SK-N-SH treated with all-trans-retinoic acid at 6 μM for 48 hours (cell line): ENCODE results near the gene MYOM1.
A peak's percentile ranks its signal among the peaks of the same experiment; 100 is the strongest.

Experiments used
- ATAC-seq: fragments of 200-7000 bp; cut with Tn5 transposase; 3 replicates; pipeline ENCODE4 v1.9.1; 2020; ENCODE audit warnings: mild to moderate bottlenecking, moderate library complexity
- ARNTL ChIP-seq: fragments of 450-650 bp; formaldehyde crosslinking; IDR thresholded peaks from 2 replicates; pipeline ENCODE4 v1.5.0; 2020; ENCODE audit warnings: low read depth, mild to moderate bottlenecking, moderate library complexity, borderline replicate concordance
- BACH2 ChIP-seq: fragments of 250-450 bp; sonication (Bioruptor Pico); IDR thresholded peaks from 2 replicates; pipeline ENCODE4 v1.9.0; 2021; ENCODE audit warnings: mild to moderate bottlenecking, borderline replicate concordance
- CREB5 ChIP-seq: fragments of 250-450 bp; sonication (Bioruptor Pico); IDR thresholded peaks from 2 replicates; pipeline ENCODE4 v1.5.1; 2020; ENCODE audit warnings: low read depth, mild to moderate bottlenecking, moderate library complexity
- CSDC2 ChIP-seq: fragments of 250-450 bp; sonication (Bioruptor Pico); IDR thresholded peaks from 2 replicates; pipeline ENCODE4 v1.5.0; 2020; ENCODE audit warnings: mild to moderate bottlenecking, moderate library complexity
- CSRNP3 ChIP-seq: fragments of 250-450 bp; sonication (Bioruptor Pico); IDR thresholded peaks from 2 replicates; pipeline ENCODE4 v1.5.1; 2021; ENCODE audit warnings: mild to moderate bottlenecking, moderate library complexity
- ESRRG ChIP-seq: fragments of 250-450 bp; sonication (Bioruptor Pico); IDR thresholded peaks from 2 replicates; pipeline ENCODE4 v1.6.1; 2021; ENCODE audit warnings: mild to moderate bottlenecking
- GLIS3 ChIP-seq: fragments of 250-450 bp; sonication (Bioruptor Pico); IDR thresholded peaks from 2 replicates; pipeline ENCODE4 v1.5.0; 2020; ENCODE audit warnings: mild to moderate bottlenecking, moderate library complexity
- ISL1 ChIP-seq: fragments of 250-450 bp; sonication (Bioruptor Pico); IDR thresholded peaks from 2 replicates; pipeline ENCODE4 v2.1.2; 2022; ENCODE audit warnings: mild to moderate bottlenecking, moderate library complexity
- OSR1 ChIP-seq: fragments of 250-450 bp; sonication (Bioruptor Pico); IDR thresholded peaks from 2 replicates; pipeline ENCODE4 v1.8.0; 2022; ENCODE audit warnings: moderate library complexity, mild to moderate bottlenecking, inconsistent platforms
- PATZ1 ChIP-seq: fragments of 250-450 bp; sonication (Bioruptor Pico); IDR thresholded peaks from 2 replicates; pipeline ENCODE4 v1.8.0; 2020; ENCODE audit warnings: mild to moderate bottlenecking, moderate library complexity, borderline replicate concordance
- POU6F1 ChIP-seq: fragments of 250-450 bp; sonication (Bioruptor Pico); IDR thresholded peaks from 2 replicates; pipeline ENCODE4 v1.8.0; 2021; ENCODE audit warnings: low read depth, mild to moderate bottlenecking, moderate library complexity, borderline replicate concordance
- PPARA ChIP-seq: fragments of 250-450 bp; sonication (Bioruptor Pico); IDR thresholded peaks from 2 replicates; pipeline ENCODE4 v1.5.0; 2020; ENCODE audit warnings: mild to moderate bottlenecking, borderline replicate concordance
- RARB ChIP-seq: fragments of 250-450 bp; sonication (Bioruptor Pico); IDR thresholded peaks from 2 replicates; pipeline ENCODE4 v1.8.0; 2021; ENCODE audit warnings: mild to moderate bottlenecking, moderate library complexity
- SNAI2 ChIP-seq: fragments of 250-450 bp; sonication (Bioruptor Pico); IDR thresholded peaks from 2 replicates; pipeline ENCODE4 v1.5.0; 2020; ENCODE audit warnings: mild to moderate bottlenecking, moderate library complexity
- TCF4 ChIP-seq: fragments of 250-450 bp; sonication (Bioruptor Pico); IDR thresholded peaks from 2 replicates; pipeline ENCODE4 v1.8.0; 2021; ENCODE audit warnings: mild to moderate bottlenecking, moderate library complexity, borderline replicate concordance
- TOX ChIP-seq: fragments of 250-450 bp; sonication (Bioruptor Pico); IDR thresholded peaks from 2 replicates; pipeline ENCODE4 v1.8.0; 2021; ENCODE audit warnings: mild to moderate bottlenecking, moderate library complexity, borderline replicate concordance
- TSHZ2 ChIP-seq: fragments of 250-450 bp; sonication (Bioruptor Pico); IDR thresholded peaks from 2 replicates; pipeline ENCODE4 v1.5.0; 2020; ENCODE audit warnings: mild to moderate bottlenecking, moderate library complexity
- ZC3H10 ChIP-seq: fragments of 250-450 bp; sonication (Bioruptor Pico); IDR thresholded peaks from 2 replicates; pipeline ENCODE4 v1.5.1; 2021; ENCODE audit warnings: mild to moderate bottlenecking, moderate library complexity
- ZFP3 ChIP-seq: fragments of 250-450 bp; sonication (Bioruptor Pico); IDR thresholded peaks from 2 replicates; pipeline ENCODE4 v1.5.0; 2020; ENCODE audit warnings: mild to moderate bottlenecking, moderate library complexity
- ZFP30 ChIP-seq: fragments of 450-650 bp; formaldehyde crosslinking; IDR thresholded peaks from 2 replicates; pipeline ENCODE4 v1.5.0; 2022; ENCODE audit warnings: mild to moderate bottlenecking, moderate library complexity
- ZNF565 ChIP-seq: fragments of 450-650 bp; formaldehyde crosslinking; conservative IDR thresholded peaks from 2 replicates; pipeline ENCODE4 v1.5.0; 2020; ENCODE audit warnings: low read depth, mild to moderate bottlenecking, moderate library complexity
- ZNF8 ChIP-seq: fragments of 450-650 bp; formaldehyde crosslinking; IDR thresholded peaks from 2 replicates; pipeline ENCODE4 v1.5.0; 2020; ENCODE audit warnings: mild to moderate bottlenecking, moderate library complexity

Gene MYOM1

GRCh38 chr18:3245185-3245564 lies 25.4 kb upstream of the MYOM1 start (continued):
- TF ChIP-seq TSHZ2 (CRISPR knock-in tag) (no peak), ZC3H10 (CRISPR knock-in tag) (no peak), TCF4 (CRISPR knock-in tag) (no peak)

- TF ChIP-seq RARB (CRISPR knock-in tag), result no peak
- no peak for TF ChIP-seq OSR1 (CRISPR knock-in tag)
- no peak for TF ChIP-seq ISL1 (CRISPR knock-in tag)
- no peak for TF ChIP-seq PATZ1 (CRISPR knock-in tag)
- no peak for TF ChIP-seq ZFP30
- TF ChIP-seq SNAI2 (CRISPR knock-in tag), result no peak
- TF ChIP-seq TSHZ2 (CRISPR knock-in tag), result no peak
- TF ChIP-seq, all 23 proteins: peak for 0
- ATAC-seq, result peak; percentile 52; the same call in 2 of the 3 replicates
Measured at GRCh38 chr18:3238742-3239141, 19.0 kb upstream of the MYOM1 start.

- no peak for ATAC-seq
- TF ChIP-seq RARB (CRISPR knock-in tag) (no peak), ZNF565 (CRISPR knock-in tag) (no peak), TCF4 (CRISPR knock-in tag) (no peak), BACH2 (CRISPR knock-in tag) (no peak), ZNF8 (CRISPR knock-in tag) (no peak), CREB5 (no peak), OSR1 (CRISPR knock-in tag) (no peak), PATZ1 (CRISPR knock-in tag) (no peak), ZFP3 (CRISPR knock-in tag) (no peak), CSRNP3 (CRISPR knock-in tag) (no peak), SNAI2 (CRISPR knock-in tag) (no peak), ESRRG (CRISPR knock-in tag) (no peak), GLIS3 (CRISPR knock-in tag) (no peak), PPARA (CRISPR knock-in tag) (no peak), CSDC2 (CRISPR knock-in tag) (no peak), POU6F1 (no peak), TOX (CRISPR knock-in tag) (no peak), ZC3H10 (CRISPR knock-in tag) (no peak), ARNTL (CRISPR knock-in tag) (no peak)
Measured at GRCh38 chr18:3236470-3236869, 16.7 kb upstream of the MYOM1 start.
